CD8-positive, alpha-beta memory T cell (primary cell): ENCODE measurements around the gene LPCAT4. TPM values are rescaled to one million over a fixed set of nuclear protein-coding genes. Genes with fewer than 3 reads are reported as not detected.

Source experiments
- CTCF ChIA-PET: fragments of 350-600 bp; sonication (Branson Sonifier 250); formaldehyde crosslinking; loops from one replicate; lab custom pipeline; 2021; ENCODE audit warnings: antibody characterized with exemption; lab: Charles Lee
- POLR2A ChIA-PET: fragments of 350-600 bp; sonication (Branson Sonifier 250); formaldehyde crosslinking; loops from one replicate; lab custom pipeline; 2021; ENCODE audit warnings: antibody characterized with exemption; lab: Charles Lee
- DNase-seq, 5 donors: peaks; one replicate each; pipeline versions ENCODE4 v3.0.0 to v3.0.0-alpha.2; 2020 to 2022; ENCODE audit warnings: mixed read lengths in 1 of 5
- H3K27ac ChIP-seq: one replicate; pipeline ENCODE4 v1.7.0; 2013; ENCODE audit warnings: low read depth, mild to moderate bottlenecking, low read length, moderate library complexity
- H3K27me3 ChIP-seq: 2 replicates; pipeline ENCODE4 v1.7.0; 2013; ENCODE audit warnings: low read length, mild to moderate bottlenecking; ENCODE audit not compliant: insufficient read depth, poor library complexity, severe bottlenecking
- H3K36me3 ChIP-seq: 2 replicates; pipeline ENCODE4 v1.7.0; 2013; ENCODE audit warnings: mild to moderate bottlenecking, low read length, moderate library complexity; ENCODE audit not compliant: insufficient read depth
- H3K4me1 ChIP-seq: 2 replicates; pipeline ENCODE4 v1.7.0; 2013; ENCODE audit warnings: mild to moderate bottlenecking, low read length, moderate library complexity; ENCODE audit not compliant: insufficient read depth
- H3K4me3 ChIP-seq: 2 replicates; pipeline ENCODE4 v1.7.0; 2013; ENCODE audit warnings: mild to moderate bottlenecking, low read length
- H3K9me3 ChIP-seq: 2 replicates; pipeline ENCODE4 v1.7.0; 2013; ENCODE audit warnings: mild to moderate bottlenecking, low read length
- H3K27ac Mint-ChIP-seq, 8 donors: one replicate each; pipeline ENCODE4 v1.8.0; 2020 to 2021; ENCODE audit warnings: mixed read lengths in 8 of 8, mild to moderate bottlenecking in 6 of 8, inconsistent platforms in 3 of 8, moderate library complexity in 3 of 8
- H3K27me3 Mint-ChIP-seq, 2 donors: one replicate each; pipeline ENCODE4 v1.8.0; 2020 to 2021; ENCODE audit warnings: mixed read lengths in 2 of 2, mild to moderate bottlenecking in 1 of 2, moderate library complexity in 1 of 2
- H3K36me3 Mint-ChIP-seq, 3 donors: one replicate each; pipeline ENCODE4 v1.8.0; 2020 to 2021; ENCODE audit warnings: mixed read lengths in 3 of 3, inconsistent platforms in 1 of 3, mild to moderate bottlenecking in 1 of 3
- H3K4me1 Mint-ChIP-seq, 3 donors: one replicate each; pipeline ENCODE4 v1.8.0; 2020 to 2021; ENCODE audit warnings: mixed read lengths in 3 of 3, inconsistent platforms in 1 of 3, mild to moderate bottlenecking in 1 of 3
- H3K4me3 Mint-ChIP-seq, 7 donors: one replicate each; pipeline ENCODE4 v1.8.0; 2020 to 2021; ENCODE audit warnings: mixed read lengths in 7 of 7, mild to moderate bottlenecking in 6 of 7, moderate library complexity in 4 of 7, inconsistent platforms in 2 of 7
- H3K9me3 Mint-ChIP-seq, 5 donors: one replicate each; pipeline ENCODE4 v1.8.0; 2020 to 2022; ENCODE audit warnings: mixed read lengths in 5 of 5, mild to moderate bottlenecking in 3 of 5, moderate library complexity in 2 of 5, inconsistent platforms in 1 of 5
- polyA plus RNA-seq: library from polyadenylated mRNA; unstranded; fragments of 300-500 nt; fragmentation: Illumina TruSeq; gene quantifications from one replicate; pipeline ENCODE4 v1.2.3, GENCODE V29; 2021
- total RNA-seq, 2 experiments: library from RNA; stranded (reverse); gene quantifications; one replicate each; pipeline ENCODE4 v1.2.3, GENCODE V29; 2021

The LPCAT4 gene
- total and polyA plus RNA-seq, 3 experiments from 2014 or later, result 17.4 to 57.4 (median 49.5) TPM

DNA sequence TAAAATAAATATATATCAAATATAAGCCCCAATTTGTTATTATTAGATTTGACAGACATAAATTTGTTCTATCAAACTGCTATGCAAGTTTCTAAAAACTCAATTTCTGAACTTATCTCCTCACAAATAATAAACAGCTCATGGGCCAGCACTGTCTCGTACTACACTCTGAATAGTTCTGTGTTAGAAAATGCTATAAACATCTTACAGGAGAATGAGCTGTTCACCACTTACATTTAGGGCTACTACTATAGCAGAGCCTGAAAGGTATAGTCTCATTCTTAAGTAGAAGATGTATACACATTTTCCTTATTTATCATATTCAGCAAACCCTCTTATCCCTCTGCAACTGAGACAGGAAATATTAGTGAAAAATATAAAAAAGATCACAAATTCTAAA lies 42.1 kb downstream of the LPCAT4 start:
- Histone ChIP-seq H3K27ac (no peak overlapping the region), H3K27me3 (no peaks in the 10 kb centered on the region), H3K9me3 (no peaks in the 10 kb centered on the region), H3K4me3 (no peak overlapping the region), H3K4me1 (peaks cover 28% of the 10 kb centered on the region), H3K36me3 (no peaks in the 10 kb centered on the region)
- Mint-ChIP-seq H3K36me3 (peaks cover 0 to 4% (median 2%) of the 10 kb centered on the region in 3 donors), H3K27ac (no peak overlapping the region), H3K4me1 (peaks cover 29 to 56% (median 55%) of the 10 kb centered on the region in 3 donors), H3K4me3 (no peak overlapping the region), H3K9me3 (no peaks in the 10 kb centered on the region), H3K27me3 (no peaks in the 10 kb centered on the region)
- POLR2A ChIA-PET, result interaction anchor here (0.5 kb wide), 1 partner anchor 11 kb away, joined by 4 read pairs; no protein-coding TSS in a partner anchor
- CTCF ChIA-PET, result interaction anchor here (1.2 kb wide), 2 partner anchors 21 to 83 kb away, joined by 3 to 4 read pairs; no protein-coding TSS in a partner anchor
- DNase-seq, result no peak

DNA sequence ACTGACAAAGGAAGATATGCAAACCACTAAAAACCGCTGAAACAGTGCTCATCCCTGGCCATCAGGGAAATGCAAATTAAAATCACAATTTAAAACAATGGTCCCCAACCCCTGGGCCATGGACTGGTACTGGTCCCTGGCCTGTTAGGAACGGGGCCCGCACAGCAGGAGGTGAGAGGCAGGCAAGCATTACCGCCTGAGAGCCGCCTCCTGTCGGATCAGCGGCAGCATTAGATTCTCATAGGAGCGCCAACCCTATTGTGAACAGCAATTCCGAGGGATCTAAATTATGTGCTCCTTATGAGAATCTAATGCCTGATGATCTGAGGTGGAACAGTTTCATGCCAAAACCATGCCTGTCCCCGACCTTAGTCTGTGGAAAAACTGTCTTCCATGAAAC lies 43.8 kb downstream of the LPCAT4 start:
- POLR2A ChIA-PET, result interaction anchor here (1.3 kb wide), 1 partner anchor 14 kb away, joined by 3 read pairs; the partner anchor contains the start of gene SLC12A6
- no peaks in the 10 kb centered on the region for H3K27me3 Mint-ChIP-seq
- no peaks in the 10 kb centered on the region for H3K9me3 Mint-ChIP-seq

DNA sequence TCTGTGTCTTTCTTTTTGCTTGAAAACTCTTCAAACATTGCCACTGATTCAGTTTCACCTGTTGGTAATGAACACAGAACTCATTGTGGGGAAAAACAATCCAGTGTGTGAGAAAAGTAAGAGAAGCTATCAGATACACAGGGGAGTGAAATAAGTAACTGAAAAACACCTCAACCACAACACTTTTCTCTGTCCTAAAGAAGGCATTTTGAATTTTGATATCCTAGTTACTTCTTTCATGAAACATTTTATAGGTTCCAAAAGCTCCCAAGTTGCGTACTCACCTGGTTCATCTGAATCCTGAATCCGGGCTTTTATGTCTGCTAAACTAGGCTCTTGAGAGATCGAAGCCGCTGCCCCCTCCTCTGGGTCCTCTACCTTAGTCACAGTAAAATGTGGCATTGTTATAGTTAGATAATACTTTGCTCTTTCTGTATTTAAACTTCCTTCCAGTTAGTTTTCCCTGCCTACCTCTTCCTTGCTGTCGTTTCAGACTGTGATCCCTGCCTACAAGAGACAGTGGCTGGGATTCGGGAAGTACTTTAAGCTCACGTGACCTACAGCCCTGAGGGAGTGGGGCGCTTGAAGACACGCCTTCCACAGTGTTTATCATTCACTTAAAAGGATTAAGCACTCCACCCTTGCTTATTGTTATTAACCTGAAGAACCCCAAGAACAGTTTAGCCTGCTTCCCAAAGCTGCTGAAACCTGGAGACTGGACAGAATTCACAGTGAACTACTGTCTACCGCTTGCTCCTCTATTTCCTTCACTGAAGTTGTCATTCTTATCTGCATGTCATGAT lies 48.5 kb downstream of the LPCAT4 start:
- Mint-ChIP-seq H3K4me1 (peaks cover 34 to 60% (median 51%) of the 10 kb centered on the region in 3 donors), H3K27ac (peak overlapping the region in 7 of 8 donors; percentile 76 to 98 (median 90)), H3K36me3 (peaks cover 10 to 19% (median 10%) of the 10 kb centered on the region in 3 donors), H3K9me3 (no peaks in the 10 kb centered on the region), H3K4me3 (peak overlapping the region; percentile 77 to 97 (median 92)), H3K27me3 (no peaks in the 10 kb centered on the region)
- H3K9me3 ChIP-seq, result no peaks in the 10 kb centered on the region
- no peak overlapping the region for H3K27ac ChIP-seq
- no peaks in the 10 kb centered on the region for H3K36me3 ChIP-seq
- peaks cover 11% of the 10 kb centered on the region for H3K4me1 ChIP-seq
- peak overlapping the region; percentile 57 for H3K4me3 ChIP-seq
- POLR2A ChIA-PET, result interaction anchor here (1.0 to 2.6 kb wide), 2 partner anchors 10 to 19 kb away, joined by 4 to 13 read pairs; partner anchors contain the start of gene SLC12A6
- no peaks in the 10 kb centered on the region for H3K27me3 ChIP-seq
- DNase-seq, result peak in 1 of 5 donors; percentile 39
- CTCF ChIA-PET, result interaction anchor here (0.7 to 2.4 kb wide), 6 partner anchors 10 to 49 kb away, joined by 3 to 14 read pairs (median 3); partner anchors contain the start of genes LPCAT4, NOP10, NUTM1 and SLC12A6

More for the DNA sequence above, 43.8 kb downstream of the LPCAT4 start:
- Mint-ChIP-seq H3K4me3 (peak overlapping the region in 1 of 7 donors; percentile 40), H3K27ac (peak overlapping the region in 1 of 8 donors; percentile 29), H3K4me1 (peaks cover 27 to 52% (median 51%) of the 10 kb centered on the region in 3 donors), H3K36me3 (peaks cover 0 to 7% (median 2%) of the 10 kb centered on the region in 3 donors)
- H3K9me3 ChIP-seq, result no peaks in the 10 kb centered on the region
- H3K27me3 ChIP-seq, result no peaks in the 10 kb centered on the region
- no peak overlapping the region for H3K27ac ChIP-seq
- no peaks in the 10 kb centered on the region for H3K36me3 ChIP-seq
- H3K4me3 ChIP-seq, result no peak overlapping the region
- H3K4me1 ChIP-seq, result peaks cover 18% of the 10 kb centered on the region
- DNase-seq, result no peak
- CTCF ChIA-PET, result no interaction called here

DNA sequence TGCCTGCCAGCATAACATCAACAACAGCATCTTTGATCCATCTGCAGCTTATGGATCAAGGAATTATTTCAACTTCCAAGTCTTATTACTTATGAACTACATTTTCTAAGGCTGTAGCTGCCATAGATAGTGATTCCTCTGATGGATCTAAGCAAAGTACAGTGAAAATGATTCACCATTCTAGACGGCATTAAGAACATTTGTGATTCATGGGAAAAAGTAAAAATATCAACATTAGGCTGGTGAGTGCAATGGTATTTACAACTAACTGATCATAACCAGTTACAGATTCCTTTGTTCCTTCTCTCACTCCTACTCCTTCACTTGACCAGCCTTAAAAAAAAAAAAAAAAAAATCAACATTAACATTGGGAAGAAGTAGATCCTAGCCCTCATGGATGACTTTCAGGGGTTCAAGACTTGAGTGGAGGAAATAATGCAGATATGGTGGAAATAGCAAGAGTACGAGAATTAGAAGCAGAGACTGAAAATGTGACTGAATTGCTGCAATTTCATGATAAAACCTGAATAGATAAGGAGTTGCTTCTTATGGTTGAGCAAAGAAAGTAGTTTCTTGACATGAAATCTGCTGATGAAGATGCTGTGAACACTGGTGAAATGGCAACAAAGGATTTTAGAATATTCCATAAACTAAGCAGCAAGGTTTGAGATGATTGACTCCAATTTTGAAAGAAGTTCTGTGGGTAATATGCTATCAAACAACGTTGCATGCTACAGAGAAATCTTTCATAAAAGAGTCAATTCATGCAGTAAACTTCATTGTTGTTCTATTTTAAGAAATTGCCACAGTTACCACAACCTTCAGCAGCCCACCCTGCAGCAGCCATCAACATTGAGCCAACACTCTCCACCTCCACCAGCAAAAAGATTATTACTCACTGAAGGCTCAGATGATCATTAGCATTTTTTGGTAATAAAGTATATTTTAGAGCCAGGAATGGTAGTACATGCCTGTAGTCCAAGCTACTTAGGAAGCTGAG lies 52.2 kb downstream of the LPCAT4 start:
- peak overlapping the region in 1 of 8 donors; percentile 39 for H3K27ac Mint-ChIP-seq
- Histone ChIP-seq H3K4me1 (peaks cover 11% of the 10 kb centered on the region), H3K4me3 (no peak overlapping the region), H3K36me3 (no peaks in the 10 kb centered on the region), H3K27ac (no peak overlapping the region), H3K9me3 (no peaks in the 10 kb centered on the region), H3K27me3 (no peaks in the 10 kb centered on the region)
- H3K27me3 Mint-ChIP-seq, result no peaks in the 10 kb centered on the region
- ChIA-PET CTCF (interaction anchor here (1.2 kb wide), 1 partner anchor 15 kb away, joined by 3 read pairs; no protein-coding TSS in a partner anchor), POLR2A (interaction anchor here (0.6 kb wide), 1 partner anchor 10 kb away, joined by 4 read pairs; no protein-coding TSS in a partner anchor)
- peaks cover 10 to 31% (median 14%) of the 10 kb centered on the region in 3 donors for H3K36me3 Mint-ChIP-seq
- DNase-seq, result no peak
- peak overlapping the region in 3 of 7 donors; percentile 39 to 59 (median 48) for H3K4me3 Mint-ChIP-seq
- no peaks in the 10 kb centered on the region for H3K9me3 Mint-ChIP-seq
- peaks cover 36 to 54% (median 53%) of the 10 kb centered on the region in 3 donors for H3K4me1 Mint-ChIP-seq

DNA sequence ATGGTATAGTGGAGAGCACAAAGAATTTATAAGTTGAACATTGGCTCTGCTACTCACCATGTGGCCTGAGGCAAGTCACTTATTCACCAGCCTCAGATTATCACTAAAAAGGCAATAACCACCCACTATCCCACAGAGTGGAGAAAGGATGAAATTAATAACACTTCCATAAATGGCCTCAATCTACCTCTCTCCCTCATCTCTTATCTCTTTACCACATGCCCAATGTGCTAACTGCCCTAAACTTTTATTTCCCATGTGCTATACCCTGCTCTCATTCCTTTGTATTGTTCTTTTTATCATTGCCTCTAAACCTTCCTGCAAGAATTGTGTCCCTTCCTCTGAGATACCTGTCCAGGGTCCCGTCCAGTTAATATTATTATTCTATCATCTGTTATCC lies 55.4 kb downstream of the LPCAT4 start:
- DNase-seq, result no peak
- H3K4me3 Mint-ChIP-seq, result no peak overlapping the region
- H3K36me3 ChIP-seq, result no peaks in the 10 kb centered on the region
- no peaks in the 10 kb centered on the region for H3K9me3 ChIP-seq
- H3K27ac Mint-ChIP-seq, result no peak overlapping the region
- H3K27me3 Mint-ChIP-seq, result no peaks in the 10 kb centered on the region
- no peak overlapping the region for H3K27ac ChIP-seq
- H3K4me3 ChIP-seq, result no peak overlapping the region
- H3K27me3 ChIP-seq, result no peaks in the 10 kb centered on the region
- H3K36me3 Mint-ChIP-seq, result peaks cover 10 to 33% (median 14%) of the 10 kb centered on the region in 3 donors
- peaks cover 26 to 45% (median 33%) of the 10 kb centered on the region in 3 donors for H3K4me1 Mint-ChIP-seq
- peaks cover 4% of the 10 kb centered on the region for H3K4me1 ChIP-seq
- no peaks in the 10 kb centered on the region for H3K9me3 Mint-ChIP-seq
- ChIA-PET CTCF (no interaction called here), POLR2A (no interaction called here)

Other genes starting within 250 kb of the LPCAT4 start
- 10 to 100 TPM; 42.2 to 43.8 TPM for gene KATNBL1, start 157.1 kb downstream of the LPCAT4 start, total RNA-seq
- 29.0 TPM for gene KATNBL1, start 157.1 kb downstream of the LPCAT4 start, polyA plus RNA-seq
- gene EMC4, start 142.2 kb downstream of the LPCAT4 start, total RNA-seq, result 100 to 1,000 TPM; 115 TPM
- gene EMC4, start 142.2 kb downstream of the LPCAT4 start, polyA plus RNA-seq, result 199 TPM
- 10 to 100 TPM; 19.2 to 20.6 TPM for gene SLC12A6, start 29.4 kb downstream of the LPCAT4 start, total RNA-seq
- 7.1 TPM for gene SLC12A6, start 29.4 kb downstream of the LPCAT4 start, polyA plus RNA-seq
- gene NOP10, start 24.1 kb downstream of the LPCAT4 start, total RNA-seq, result 100 to 1,000 TPM; 284 to 292 TPM
- gene NOP10, start 24.1 kb downstream of the LPCAT4 start, polyA plus RNA-seq, result 294 TPM
- not detected for gene NUTM1, start 23.9 kb downstream of the LPCAT4 start, total RNA-seq
- not detected for gene NUTM1, start 23.9 kb downstream of the LPCAT4 start, polyA plus RNA-seq
- 100 to 1,000 TPM in 1 of 2 experiments, 10 to 100 TPM in 1; 94.0 to 104 TPM for gene GOLGA8A, start 70.6 kb upstream of the LPCAT4 start, total RNA-seq
- gene GOLGA8A, start 70.6 kb upstream of the LPCAT4 start, polyA plus RNA-seq, result 2.6 TPM
- gene GOLGA8B, start 216.5 kb upstream of the LPCAT4 start, total RNA-seq, result 100 to 1,000 TPM; 132 to 136 TPM
- gene GOLGA8B, start 216.5 kb upstream of the LPCAT4 start, polyA plus RNA-seq, result 4.7 TPM